SK-N-MC (cell line): ENCODE data around the gene ALS2CL.

ENCODE experiments used
- EZH2 ChIP-seq: fragments of 200-600 bp; sonication (generic); IDR thresholded peaks from one replicate; pipeline ENCODE4 v1.6.1; 2017; ENCODE audit warnings: antibody characterized with exemption
- FOXP2 ChIP-seq: optimal IDR thresholded peaks from 2 replicates; pipeline ENCODE3; 2011; ENCODE audit warnings: mild to moderate bottlenecking, moderate library complexity; ENCODE audit not compliant: insufficient read depth; ENCODE audit errors: extremely low read length, control extremely low read depth
- POLR2AphosphoS5 ChIP-seq: IDR thresholded peaks from 2 replicates; pipeline ENCODE4 v1.6.1; 2012; ENCODE audit warnings: mild to moderate bottlenecking, low read depth, low read length, borderline replicate concordance

DNA sequence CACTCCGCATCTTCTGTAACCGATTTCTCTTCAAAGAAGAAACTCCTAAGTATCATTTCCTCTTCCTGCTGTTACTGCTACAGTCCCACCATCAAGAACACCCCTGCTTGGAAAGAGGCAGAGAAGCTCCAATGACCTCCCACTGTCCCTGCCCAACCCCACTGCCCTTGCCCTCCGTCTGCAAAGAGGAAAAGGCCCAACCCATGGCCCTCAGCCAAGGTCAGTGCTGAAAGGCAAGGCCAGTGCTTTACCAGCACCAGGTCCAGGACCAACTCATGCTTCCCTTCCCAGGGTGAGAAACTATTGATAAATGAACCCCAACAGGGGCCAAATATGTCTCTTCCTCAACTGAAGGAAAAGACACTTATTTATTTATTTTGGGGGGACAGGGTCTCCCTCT lies 58.6 kb downstream of the ALS2CL start:
- TF ChIP-seq POLR2AphosphoS5 = no peak
- TF ChIP-seq EZH2 = no peak
- TF ChIP-seq FOXP2 = no peak
